Vagina (tissue), 2 donors: ENCODE results near the gene SH3BGRL2. TPM values are rescaled to one million over a fixed set of nuclear protein-coding genes. Genes with fewer than 3 reads are reported as not detected.

Experiments
- DNase-seq, 2 donors: peaks; one replicate each; pipeline ENCODE4 v3.0.0-alpha.2; 2017; ENCODE audit errors: extremely low spot score in 2 of 2
- H3K27ac ChIP-seq: fragments of 200-600 bp; sonication (generic); one replicate; pipeline ENCODE4 v1.5.1; 2019
- H3K27me3 ChIP-seq: fragments of 200-600 bp; sonication (generic); one replicate; pipeline ENCODE4 v1.5.1; 2019
- H3K36me3 ChIP-seq, 2 donors: fragments of 200-600 bp; sonication (generic); one replicate each; pipeline ENCODE4 v1.5.1; 2017 to 2019
- H3K4me1 ChIP-seq: fragments of 200-600 bp; sonication (generic); one replicate; pipeline ENCODE4 v1.5.1; 2019
- H3K4me3 ChIP-seq, 2 donors: fragments of 200-600 bp; sonication (generic); 1 replicate in 1 of 2; 2 replicates in 1 of 2; pipeline ENCODE4 v1.5.1; 2016 to 2019
- H3K9me3 ChIP-seq: fragments of 200-600 bp; sonication (generic); one replicate; pipeline ENCODE4 v1.5.1; 2019
- CTCF ChIP-seq, 3 experiments: fragments of 450-650 bp in 2 of 3; fragments of 200-600 bp in 1 of 3; sonication (generic) in 1 of 3; IDR thresholded peaks; one replicate each; pipeline ENCODE4 v1.5.1; 2017 to 2019; ENCODE audit warnings: antibody characterized with exemption in 3 of 3, mild to moderate bottlenecking in 2 of 3, moderate library complexity in 2 of 3
- POLR2A ChIP-seq, 2 donors: fragments of 450-650 bp; IDR thresholded peaks; one replicate each; pipeline ENCODE4 v1.6.1; 2017; ENCODE audit warnings: antibody characterized with exemption in 2 of 2, mild to moderate bottlenecking in 2 of 2, moderate library complexity in 2 of 2
- POLR2AphosphoS5 ChIP-seq, 2 donors: sonication (generic); formaldehyde crosslinking; IDR thresholded peaks; one replicate each; pipeline ENCODE4 v1.9.0; 2017; ENCODE audit warnings: antibody characterized with exemption in 2 of 2, mild to moderate bottlenecking in 2 of 2, low read depth in 1 of 2; ENCODE audit not compliant: insufficient read depth in 1 of 2
- intact Hi-C: fragments of 100-400 bp; cut with DNase I; formaldehyde crosslinking; loops from one replicate; pipeline ENCODE4 v1.15.1; 2023
- total RNA-seq: library from RNA; depleted of rRNA; stranded (reverse); fragments of >200 nt; gene quantifications from one replicate; pipeline ENCODE4 v1.2.3, GENCODE V29; 2016

Gene SH3BGRL2
- total RNA-seq, 1 donor from 2014 or later, result 38.3 TPM

DNA sequence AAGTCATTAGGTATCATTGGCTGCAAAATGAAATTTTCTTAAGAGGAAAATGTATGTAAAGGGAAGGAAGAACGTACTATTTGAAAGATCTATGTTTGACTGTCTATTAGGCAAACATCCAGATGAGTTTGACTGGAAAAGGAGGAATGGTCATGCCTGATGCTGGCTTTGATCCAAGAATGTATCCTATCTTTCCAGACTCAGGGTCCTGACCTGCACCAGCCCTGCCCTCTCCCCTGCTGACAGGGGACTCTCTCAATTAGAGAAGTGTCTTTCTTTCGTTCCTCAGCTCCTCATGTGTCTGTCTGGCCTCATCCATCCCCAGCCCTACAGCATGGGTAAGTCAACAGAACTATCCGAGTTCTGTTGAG is 21.9 kb upstream of the SH3BGRL2 start:
- Histone ChIP-seq H3K27me3 (no peaks in the 10 kb centered on the region), H3K4me3 (no peak overlapping the region), H3K27ac (no peak overlapping the region), H3K9me3 (no peaks in the 10 kb centered on the region), H3K36me3 (no peaks in the 10 kb centered on the region), H3K4me1 (no peaks in the 10 kb centered on the region)
- no peak for TF ChIP-seq CTCF (IDR thresholded peaks at IDR 0.05)
- TF ChIP-seq POLR2A (IDR thresholded peaks at IDR 0.05), result no peak
- TF ChIP-seq POLR2AphosphoS5 (IDR thresholded peaks at IDR 0.05; ENCODE audit: insufficient read depth in 1 of 2, low read depth in 1 of 2), result no peak
- DNase-seq, result no peak
- intact Hi-C loops, result no loop called here

GRCh38 chr6:79610306-79611009 is 20.7 kb upstream of the SH3BGRL2 start:
- Histone ChIP-seq H3K27ac (no peak overlapping the region), H3K36me3 (no peaks in the 10 kb centered on the region), H3K4me3 (no peak overlapping the region), H3K4me1 (no peaks in the 10 kb centered on the region), H3K9me3 (no peaks in the 10 kb centered on the region), H3K27me3 (no peaks in the 10 kb centered on the region)
- intact Hi-C loops, result no loop called here
- no peak for TF ChIP-seq CTCF (IDR thresholded peaks at IDR 0.05)
- no peak for TF ChIP-seq POLR2AphosphoS5 (IDR thresholded peaks at IDR 0.05; ENCODE audit: insufficient read depth in 1 of 2, low read depth in 1 of 2)
- TF ChIP-seq POLR2A (IDR thresholded peaks at IDR 0.05), result no peak
- no peak for DNase-seq

GRCh38 chr6:79612457-79612856 is 18.7 kb upstream of the SH3BGRL2 start:
- intact Hi-C loops, result no loop called here
- DNase-seq, result no peak

DNA sequence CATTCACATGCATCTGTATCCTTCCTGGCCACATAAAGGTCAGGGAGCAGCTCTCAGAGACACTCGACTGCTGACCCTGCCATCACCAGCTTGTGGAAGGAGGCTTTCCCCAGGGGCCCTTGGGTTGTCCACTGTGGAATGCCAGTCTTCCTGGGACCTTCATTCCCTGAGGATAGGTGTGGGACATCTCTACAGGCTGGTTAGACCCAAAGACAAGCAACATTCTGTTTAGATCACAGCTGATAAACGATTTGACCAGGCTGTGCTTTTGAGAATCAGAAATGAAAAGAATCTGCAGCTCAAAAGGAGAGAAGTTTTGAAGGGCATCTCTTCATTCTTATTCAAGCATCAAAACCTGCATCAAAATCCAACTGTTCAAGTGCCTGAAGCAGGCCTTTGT is 18.2 kb upstream of the SH3BGRL2 start:
- Histone ChIP-seq H3K4me1 (no peaks in the 10 kb centered on the region), H3K27ac (no peak overlapping the region), H3K36me3 (no peaks in the 10 kb centered on the region), H3K27me3 (no peaks in the 10 kb centered on the region), H3K9me3 (no peaks in the 10 kb centered on the region), H3K4me3 (no peak overlapping the region)
- TF ChIP-seq CTCF (IDR thresholded peaks at IDR 0.05) (no peak), POLR2AphosphoS5 (IDR thresholded peaks at IDR 0.05; ENCODE audit: insufficient read depth in 1 of 2, low read depth in 1 of 2) (no peak), POLR2A (IDR thresholded peaks at IDR 0.05) (no peak)
- no peak for DNase-seq
- intact Hi-C loops, result no loop called here

More at GRCh38 chr6:79612457-79612856, 18.7 kb upstream of the SH3BGRL2 start:
- Histone ChIP-seq H3K9me3 (no peaks in the 10 kb centered on the region), H3K27me3 (no peaks in the 10 kb centered on the region), H3K4me3 (no peak overlapping the region), H3K4me1 (no peaks in the 10 kb centered on the region), H3K36me3 (no peaks in the 10 kb centered on the region), H3K27ac (no peak overlapping the region)
- TF ChIP-seq POLR2A (IDR thresholded peaks at IDR 0.05) (no peak), CTCF (IDR thresholded peaks at IDR 0.05) (no peak), POLR2AphosphoS5 (IDR thresholded peaks at IDR 0.05; ENCODE audit: insufficient read depth in 1 of 2, low read depth in 1 of 2) (no peak)

DNA sequence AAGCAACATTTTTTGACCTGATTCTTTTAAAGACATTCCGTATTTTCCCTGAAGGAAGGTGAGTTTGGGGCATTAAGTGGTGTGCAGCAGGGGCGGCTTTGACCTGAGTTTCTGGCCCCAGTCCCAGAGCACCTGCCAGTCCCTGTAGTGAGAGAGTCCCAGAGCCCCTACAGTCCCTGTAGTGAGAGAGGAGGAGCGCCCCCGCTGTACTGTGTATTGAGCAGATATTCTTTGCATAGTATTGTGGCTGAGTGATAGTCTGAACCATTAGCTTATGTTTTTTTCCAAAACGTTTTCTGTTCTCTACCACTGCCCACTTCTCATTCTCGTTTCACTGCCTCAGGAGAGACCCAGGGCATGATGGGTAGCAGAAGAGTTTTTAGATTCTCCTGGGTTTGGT is 17.2 kb upstream of the SH3BGRL2 start:
- no peaks in the 10 kb centered on the region for H3K9me3 ChIP-seq
- no peak overlapping the region for H3K4me3 ChIP-seq
- DNase-seq, result no peak
- no peaks in the 10 kb centered on the region for H3K36me3 ChIP-seq
- no peaks in the 10 kb centered on the region for H3K27me3 ChIP-seq
- intact Hi-C loops, result no loop called here
- H3K4me1 ChIP-seq, result no peaks in the 10 kb centered on the region
- TF ChIP-seq CTCF (IDR thresholded peaks at IDR 0.05) (no peak), POLR2AphosphoS5 (IDR thresholded peaks at IDR 0.05; ENCODE audit: insufficient read depth in 1 of 2, low read depth in 1 of 2) (no peak), POLR2A (IDR thresholded peaks at IDR 0.05) (no peak)
- H3K27ac ChIP-seq, result no peak overlapping the region
